Ovary (tissue), 3 donors: ENCODE results near the gene GUCY1A2.

Source experiments
- CTCF ChIP-seq, 3 donors: fragments of 450-650 bp in 2 of 3; fragments of 200-600 bp in 1 of 3; IDR thresholded peaks; one replicate each; pipeline versions ENCODE4 v1.5.1 to v1.8.0; 2016 to 2022; ENCODE audit warnings: antibody characterized with exemption in 3 of 3, mild to moderate bottlenecking in 1 of 3
- EP300 ChIP-seq: sonication (generic); formaldehyde crosslinking; IDR thresholded peaks from one replicate; pipeline ENCODE4 v1.6.1; 2017; ENCODE audit warnings: antibody characterized with exemption
- POLR2A ChIP-seq: fragments of 450-650 bp; IDR thresholded peaks from one replicate; pipeline ENCODE4 v1.6.1; 2017; ENCODE audit warnings: antibody characterized with exemption, mild to moderate bottlenecking, moderate library complexity
- donor health status: DM: no; HTN: no; CAD: no.

- TF ChIP-seq CTCF (IDR thresholded peaks at IDR 0.05), result no peak
- no peak for TF ChIP-seq EP300
- no peak for TF ChIP-seq POLR2A
These were observed 75.2 kb downstream of the GUCY1A2 start for GRCh38 chr11:106943089-106943488.
